HG03354 (cell line): ENCODE results near the gene EMILIN1.

Source experiments
- ATAC-seq: cut with Tn5 transposase; IDR thresholded peaks from one replicate; pipeline ENCODE4 v1.9.1; 2021; ENCODE audit warnings: mild to moderate bottlenecking; ENCODE audit not compliant: unreplicated experiment, poor library complexity, severe bottlenecking

EMILIN1 gene

GRCh38 chr2:27077231-27077630 is 1.2 kb upstream of the EMILIN1 start:
- no peak for ATAC-seq

GRCh38 chr2:27079233-27080139 is 1.1 kb downstream of the EMILIN1 start:
- no peak for ATAC-seq

- no peak for ATAC-seq
These were observed 1.7 kb downstream of the EMILIN1 start for GRCh38 chr2:27080140-27080469.

GRCh38 chr2:27080603-27080936 is 2.2 kb downstream of the EMILIN1 start:
- ATAC-seq = no peak

- ATAC-seq = no peak
These were observed 3.8 kb downstream of the EMILIN1 start for GRCh38 chr2:27081984-27082772.

- no peak for ATAC-seq
These were observed 4.5 kb downstream of the EMILIN1 start for GRCh38 chr2:27082773-27083409.

- ATAC-seq = no peak
These were observed 5.2 kb downstream of the EMILIN1 start for GRCh38 chr2:27083410-27084296.

GRCh38 chr2:27084297-27085061 is 6.1 kb downstream of the EMILIN1 start:
- no peak for ATAC-seq

- no peak for ATAC-seq
These were observed 6.8 kb downstream of the EMILIN1 start for GRCh38 chr2:27085062-27085672.

- ATAC-seq = peak; percentile 4
These were observed 7.3 kb downstream of the EMILIN1 start for GRCh38 chr2:27085673-27086089.

GRCh38 chr2:27086090-27086723 is 7.8 kb downstream of the EMILIN1 start:
- ATAC-seq = peak; percentile 70

GRCh38 chr2:27086724-27087593 is 8.5 kb downstream of the EMILIN1 start, which contains the start of gene KHK:
Gene KHK, plus strand, starts transcription at chr2:27086772. Its CDS starts 488 bp downstream, at chr2:27087260.
- peak; percentile 24 for ATAC-seq

GRCh38 chr2:27087823-27088410 is 9.5 kb downstream of the EMILIN1 start:
- no peak for ATAC-seq

- ATAC-seq = no peak
These were observed 10.2 kb downstream of the EMILIN1 start for GRCh38 chr2:27088634-27089033.

GRCh38 chr2:27089111-27089954 is 10.9 kb downstream of the EMILIN1 start:
- no peak for ATAC-seq
